ENCODE measurements around the gene NCCRP1. TPM values are rescaled to one million over a fixed set of nuclear protein-coding genes. Genes with fewer than 3 reads are reported as not detected.

The NCCRP1 gene
- total RNA-seq, 4 donors from 2014 or later, result not detected

DNA sequence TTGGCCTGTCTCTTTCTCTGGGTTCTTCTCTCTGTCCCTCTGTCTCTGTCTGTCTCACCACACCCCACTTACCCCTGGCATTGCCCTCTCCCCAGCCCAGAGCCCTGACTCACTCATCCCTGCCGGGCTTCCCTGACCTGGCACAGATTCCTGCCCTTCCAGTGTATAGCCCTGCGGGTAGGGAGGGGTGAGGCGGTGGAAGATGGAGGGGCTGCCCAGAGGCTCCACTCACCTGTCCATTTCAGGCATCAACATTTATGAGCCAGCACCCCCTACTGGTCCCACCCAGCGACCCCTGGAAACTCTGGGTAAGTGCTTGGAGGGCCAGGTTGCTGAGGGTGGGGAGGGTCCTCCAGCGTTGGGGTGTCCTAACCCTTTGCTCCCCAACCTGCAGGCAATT lies 1.0 kb downstream of the NCCRP1 start:
- H3K36me3 ChIP-seq, result no peaks in the 10 kb centered on the region
- DNase-seq (ENCODE audit: low spot score in 2 of 2), result no peak
- H3K27ac ChIP-seq, result no peak overlapping the region
- WGBS, 2 donors, result 62 to 70% methylated on average over 4 to 5 of the region's 5 CpGs
- peaks cover 0 to 11% (median 2%) of the 10 kb centered on the region in 4 donors for H3K4me1 ChIP-seq
- peaks cover 0 to 86% of the 10 kb centered on the region in 2 donors for H3K27me3 ChIP-seq
- H3K9me3 ChIP-seq, result no peaks in the 10 kb centered on the region
- TF ChIP-seq POLR2A (IDR thresholded peaks at IDR 0.05), result no peak
- no peak overlapping the region for H3K4me3 ChIP-seq

- Histone ChIP-seq H3K4me1 (peaks cover 0 to 11% (median 2%) of the 10 kb centered on the region in 4 donors), H3K9me3 (no peaks in the 10 kb centered on the region), H3K4me3 (no peak overlapping the region), H3K36me3 (no peaks in the 10 kb centered on the region), H3K27ac (no peak overlapping the region), H3K27me3 (peaks cover 0 to 98% of the 10 kb centered on the region in 2 donors)
- TF ChIP-seq POLR2A (IDR thresholded peaks at IDR 0.05) (no peak), EP300 (IDR thresholded peaks at IDR 0.05) (no peak)
- TF ChIP-seq, protein P1, sequence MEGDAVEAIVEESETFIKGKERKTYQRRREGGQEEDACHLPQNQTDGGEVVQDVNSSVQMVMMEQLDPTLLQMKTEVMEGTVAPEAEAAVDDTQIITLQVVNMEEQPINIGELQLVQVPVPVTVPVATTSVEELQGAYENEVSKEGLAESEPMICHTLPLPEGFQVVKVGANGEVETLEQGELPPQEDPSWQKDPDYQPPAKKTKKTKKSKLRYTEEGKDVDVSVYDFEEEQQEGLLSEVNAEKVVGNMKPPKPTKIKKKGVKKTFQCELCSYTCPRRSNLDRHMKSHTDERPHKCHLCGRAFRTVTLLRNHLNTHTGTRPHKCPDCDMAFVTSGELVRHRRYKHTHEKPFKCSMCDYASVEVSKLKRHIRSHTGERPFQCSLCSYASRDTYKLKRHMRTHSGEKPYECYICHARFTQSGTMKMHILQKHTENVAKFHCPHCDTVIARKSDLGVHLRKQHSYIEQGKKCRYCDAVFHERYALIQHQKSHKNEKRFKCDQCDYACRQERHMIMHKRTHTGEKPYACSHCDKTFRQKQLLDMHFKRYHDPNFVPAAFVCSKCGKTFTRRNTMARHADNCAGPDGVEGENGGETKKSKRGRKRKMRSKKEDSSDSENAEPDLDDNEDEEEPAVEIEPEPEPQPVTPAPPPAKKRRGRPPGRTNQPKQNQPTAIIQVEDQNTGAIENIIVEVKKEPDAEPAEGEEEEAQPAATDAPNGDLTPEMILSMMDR (IDR thresholded peaks at IDR 0.05), result no peak
- DNase-seq (ENCODE audit: low spot score in 2 of 2), result no peak
- WGBS, 2 donors, result 3 to 14% methylated on average over 10 to 11 of the region's 11 CpGs
Observed at GRCh38 chr19:39199025-39199424, 2.3 kb downstream of the NCCRP1 start.

DNA sequence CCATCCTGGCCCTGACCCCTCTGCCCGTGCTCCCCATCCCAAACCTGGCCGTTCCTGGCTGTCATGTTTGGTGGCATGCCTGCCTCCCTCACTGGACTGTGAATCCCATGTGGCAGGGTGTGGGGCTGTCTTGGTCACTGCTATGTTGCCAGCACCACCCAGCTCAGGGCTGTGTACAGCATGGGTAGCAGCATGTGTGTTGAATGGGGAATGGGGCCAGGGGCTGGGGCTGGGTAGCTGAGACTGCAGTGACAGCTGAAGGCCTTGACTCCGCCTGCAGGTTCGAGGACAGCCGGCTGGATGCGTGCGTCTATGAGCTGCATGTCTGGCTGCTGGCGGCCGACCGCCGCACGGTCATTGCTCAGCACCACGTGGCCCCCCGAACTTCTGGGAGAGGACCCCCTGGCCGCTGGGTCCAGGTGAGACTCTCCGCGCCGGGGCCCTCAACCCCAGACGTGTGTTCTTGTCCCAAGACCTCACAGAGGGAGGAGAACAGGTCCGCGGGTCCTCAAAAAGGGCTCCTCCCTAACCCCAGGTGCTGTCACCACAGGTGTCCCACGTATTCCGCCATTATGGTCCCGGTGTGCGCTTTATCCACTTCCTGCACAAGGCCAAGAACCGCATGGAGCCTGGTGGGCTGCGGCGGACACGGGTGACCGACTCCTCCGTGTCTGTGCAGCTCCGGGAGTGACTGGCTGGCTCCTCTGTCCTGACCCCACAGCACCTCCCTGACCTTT lies 3.5 kb downstream of the NCCRP1 start:
- H3K4me1 ChIP-seq, result peaks cover 0 to 11% (median 2%) of the 10 kb centered on the region in 4 donors
- no peaks in the 10 kb centered on the region for H3K36me3 ChIP-seq
- H3K4me3 ChIP-seq, result no peak overlapping the region
- 79 to 82% methylated on average over 19 to 28 of the region's 32 CpGs for WGBS, 2 donors
- TF ChIP-seq POLR2A (IDR thresholded peaks at IDR 0.05) (no peak), EP300 (IDR thresholded peaks at IDR 0.05) (no peak)
- TF ChIP-seq, protein P1 (IDR thresholded peaks at IDR 0.05), result no peak
- H3K27ac ChIP-seq, result no peak overlapping the region
- peaks cover 0 to 99% of the 10 kb centered on the region in 2 donors for H3K27me3 ChIP-seq
- H3K9me3 ChIP-seq, result no peaks in the 10 kb centered on the region
- DNase-seq (ENCODE audit: low spot score in 2 of 2), result no peak

DNA sequence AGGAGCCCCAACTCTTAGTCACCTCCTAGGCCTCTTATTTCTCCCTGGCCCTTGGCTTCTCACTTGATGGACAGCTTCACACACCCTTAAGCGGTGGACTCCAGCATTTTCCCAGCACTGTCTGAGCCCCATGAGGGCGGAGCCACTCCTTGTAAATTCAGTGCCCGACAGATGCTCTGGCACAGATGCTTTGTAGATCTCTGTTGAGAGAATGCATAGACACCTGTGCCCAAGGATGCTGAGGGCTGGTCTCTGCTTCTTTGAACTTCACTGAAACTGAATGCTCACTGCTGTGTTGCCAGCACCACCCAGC lies 4.0 kb downstream of the NCCRP1 start:
- TF ChIP-seq EP300 (IDR thresholded peaks at IDR 0.05) (no peak), POLR2A (IDR thresholded peaks at IDR 0.05) (no peak)
- TF ChIP-seq, protein P1 (IDR thresholded peaks at IDR 0.05), result no peak
- H3K4me1 ChIP-seq, result peaks cover 0 to 11% (median 2%) of the 10 kb centered on the region in 4 donors
- no peaks in the 10 kb centered on the region for H3K9me3 ChIP-seq
- peaks cover 0 to 97% of the 10 kb centered on the region in 2 donors for H3K27me3 ChIP-seq
- H3K4me3 ChIP-seq, result no peak overlapping the region
- H3K36me3 ChIP-seq, result no peaks in the 10 kb centered on the region
- H3K27ac ChIP-seq, result no peak overlapping the region
- DNase-seq (ENCODE audit: low spot score in 2 of 2), result no peak
- WGBS, 2 donors, result 73 to 76% methylated on average over 3 of the region's 3 CpGs

GRCh38 chr19:39202998-39203355 lies 6.2 kb downstream of the NCCRP1 start:
- H3K36me3 ChIP-seq, result no peaks in the 10 kb centered on the region
- H3K27ac ChIP-seq, result no peak overlapping the region
- H3K4me3 ChIP-seq, result no peak overlapping the region
- no peaks in the 10 kb centered on the region for H3K9me3 ChIP-seq
- no peaks in the 10 kb centered on the region for H3K4me1 ChIP-seq
- DNase-seq (ENCODE audit: low spot score in 2 of 2), result no peak
- TF ChIP-seq, protein P1 (IDR thresholded peaks at IDR 0.05), result no peak
- TF ChIP-seq POLR2A (IDR thresholded peaks at IDR 0.05) (no peak), EP300 (IDR thresholded peaks at IDR 0.05) (no peak)
- 45 to 82% methylated on average over 1 of the region's 1 CpG for WGBS, 2 donors
- H3K27me3 ChIP-seq, result peaks cover 0 to 88% of the 10 kb centered on the region in 2 donors
